Esophagus squamous epithelium (tissue), 4 donors: Measurements from ENCODE around the gene CA5A.

Source experiments
- CTCF ChIP-seq, 6 experiments: fragments of 450-650 bp in 4 of 6; fragments of 200-600 bp in 2 of 6; sonication (generic) in 2 of 6; IDR thresholded peaks; one replicate each; pipeline ENCODE4 v1.5.1; 2016 to 2019; ENCODE audit warnings: antibody characterized with exemption in 6 of 6, mild to moderate bottlenecking in 4 of 6, moderate library complexity in 4 of 6
- POLR2A ChIP-seq, 4 donors: fragments of 450-650 bp; IDR thresholded peaks; one replicate each; pipeline ENCODE4 v1.6.1; 2017; ENCODE audit warnings: antibody characterized with exemption in 4 of 4, mild to moderate bottlenecking in 4 of 4, moderate library complexity in 3 of 4

GRCh38 chr16:87854053-87854906, 82.0 kb downstream of the CA5A start:
- TF ChIP-seq CTCF (IDR thresholded peaks at IDR 0.05) (no peak), POLR2A (IDR thresholded peaks at IDR 0.05) (no peak)
